Heart right ventricle (tissue), 16 donors: ENCODE measurements around the gene LRRC59. TPM values are rescaled to one million over a fixed set of nuclear protein-coding genes. Genes with fewer than 3 reads are reported as not detected.
"Not testable (repeated sequence)": the region's sequence is repeated elsewhere in the genome, so short reads cannot be mapped to it uniquely, and the experiment has no call there.

Experiments
- ATAC-seq, 8 donors: fragments of 200-7000 bp; cut with Tn5 transposase; one replicate each; pipeline ENCODE4 v1.9.1; 2020; ENCODE audit warnings: mild to moderate bottlenecking in 8 of 8, moderate library complexity in 8 of 8, moderate number of reproducible peaks in 1 of 8
- DNase-seq, 2 donors: peaks; one replicate each; pipeline ENCODE4 v3.0.0-alpha.2; 2020
- H3K27ac ChIP-seq, 10 donors: fragments of 200-600 bp; sonication (generic) in 2 of 10; one replicate each; pipeline versions ENCODE4 v1.5.0 to v1.8.0; 2020 to 2022; ENCODE audit warnings: mild to moderate bottlenecking in 3 of 10
- H3K27me3 ChIP-seq, 7 donors: fragments of 200-600 bp; one replicate each; pipeline ENCODE4 v1.8.0; 2021 to 2022; ENCODE audit warnings: mild to moderate bottlenecking in 2 of 7
- H3K36me3 ChIP-seq, 9 donors: fragments of 200-600 bp; sonication (generic) in 1 of 9; one replicate each; pipeline versions ENCODE4 v1.5.0 to v1.8.0; 2020 to 2022; ENCODE audit warnings: mild to moderate bottlenecking in 2 of 9
- H3K4me1 ChIP-seq, 9 donors: fragments of 200-600 bp; sonication (generic) in 1 of 9; one replicate each; pipeline versions ENCODE4 v1.5.0 to v1.8.0; 2020 to 2022; ENCODE audit warnings: mild to moderate bottlenecking in 4 of 9
- H3K4me3 ChIP-seq, 10 donors: fragments of 200-600 bp; sonication (generic) in 2 of 10; one replicate each; pipeline versions ENCODE4 v1.5.0 to v1.8.0; 2020 to 2022; ENCODE audit warnings: mild to moderate bottlenecking in 7 of 10, moderate library complexity in 2 of 10
- H3K9me3 ChIP-seq, 11 donors: fragments of 200-600 bp in 10 of 11; sonication (generic) in 2 of 11; one replicate each; pipeline versions ENCODE4 v1.5.0 to v1.8.0; 2013 to 2022; ENCODE audit warnings: mild to moderate bottlenecking in 2 of 11, control low read depth in 1 of 11, moderate library complexity in 1 of 11
- WGBS, 2 donors: extraction: QIAGEN DNeasy Blood & Tissue Kit; methylation state at CpG; one replicate each; pipeline ENCODE4 v1.1.7; 2013; ENCODE audit warnings: inconsistent platforms in 1 of 2; 5-methylcytosine and 5-hydroxymethylcytosine counted together
- intact Hi-C, 10 donors: fragments of 100-400 bp; cut with DNase I; formaldehyde crosslinking; loops; one replicate each; pipeline versions ENCODE4 v1.11.1 to v1.14.2; 2022
- polyA plus RNA-seq, 2 donors: library from polyadenylated mRNA; stranded (reverse); fragments of 200-250 nt; gene quantifications; one replicate each; pipeline ENCODE4 v1.2.3, GENCODE V29; 2013
- total RNA-seq, 10 donors: library from RNA; stranded (reverse); fragmentation: NEBNext Ultra II Directional in 3 of 10; extraction: Animal tissue kit (Norgen Biotek cat#: 25700) in 3 of 10; gene quantifications; one replicate each; pipeline versions ENCODE4 v1.2.1 to v1.2.4, GENCODE V29; 2021 to 2023
- TF ChIP-seq, protein P1 (sequence below), 9 donors: fragments of 200-600 bp; sonication (generic) in 2 of 9; IDR thresholded peaks; one replicate each; pipeline versions ENCODE4 v1.5.0 to v1.8.0; 2021 to 2022; ENCODE audit warnings: antibody characterized with exemption in 9 of 9, mild to moderate bottlenecking in 5 of 9, moderate library complexity in 1 of 9
- donor health status: Arrhythmogenic right ventricular cardiomyopathy.
- donor health status: ischemic (EF 13 %, LVEDD 7.1; RV severe dilation, severe dysfunction).
- donor health status: healthy with polysubstance abuse.
- donor health status: DM: no; HTN: yes; CAD: no.
- donor health status: DM: no; HTN: no; CAD: no.
- donor health status: ischemic (EF 25% LVEDD 6.9; RV normal size, moderate dysfunction).
- donor health status: ischemic (EF 25% LVEDD 5.7; RV mildly dilated, moderate dysfunction).
- donor health status: healthy.
- donor health status: DM: yes; HTN: yes; CAD: no.
- donor health status: Ischemic cardiomyopathy.
- donor health status: ischemic (EF 35%, LVEDD 5.7; RV mildly dilated, moderate dysfunction).
- donor health status: nonischemic (EF 11% LVEDD 7.7; RV severe dilation, severe dysfunction).
- donor health status: DM: yes; HTN: yes; CAD: no.
- donor health status: PGD.
- donor health status: ischemic (EF 29% LVEDD 5.4; RV normal size, mild dysfunction).
- donor health status: nonischemic (EF 23%, LVEDD 6.1; RV moderate dilation, normal function).

Gene LRRC59
- total and polyA plus RNA-seq, 12 donors: 11.4 to 83.1 (median 24.7) TPM

DNA sequence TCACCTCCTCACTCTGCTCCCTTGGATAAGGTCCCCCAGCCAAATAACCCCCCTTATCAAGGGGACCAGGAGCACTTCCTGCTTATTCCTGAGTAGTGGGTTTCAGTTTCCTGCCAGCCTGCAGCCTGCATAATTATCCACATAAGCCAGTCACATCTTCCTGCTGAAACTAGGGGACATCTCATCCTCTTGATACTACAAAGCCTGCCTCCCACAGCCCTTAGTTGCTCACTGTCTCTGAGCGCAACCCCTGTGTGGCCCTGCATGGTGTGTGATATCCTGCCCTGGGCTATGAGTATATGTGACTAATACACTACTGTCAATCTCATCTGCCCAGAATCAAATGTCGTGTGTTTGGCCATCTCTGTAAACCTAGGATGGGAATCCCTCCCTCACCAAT lies 59.4 kb downstream of the LRRC59 start:
- Histone ChIP-seq H3K36me3 (no peaks in the 10 kb centered on the region), H3K4me1 (no peaks in the 10 kb centered on the region), H3K27ac (no peak overlapping the region), H3K4me3 (no peak overlapping the region), H3K9me3 (peaks cover 0 to 19% (median 2%) of the 10 kb centered on the region in 11 donors), H3K27me3 (peaks cover 0 to 7% (median 0%) of the 10 kb centered on the region in 7 donors)
- 69 to 88% methylated on average over 2 of the region's 2 CpGs for WGBS, 2 donors
- intact Hi-C loops: no loop called here
- DNase-seq: no peak
- ATAC-seq: no peak
- TF ChIP-seq, protein P1, sequence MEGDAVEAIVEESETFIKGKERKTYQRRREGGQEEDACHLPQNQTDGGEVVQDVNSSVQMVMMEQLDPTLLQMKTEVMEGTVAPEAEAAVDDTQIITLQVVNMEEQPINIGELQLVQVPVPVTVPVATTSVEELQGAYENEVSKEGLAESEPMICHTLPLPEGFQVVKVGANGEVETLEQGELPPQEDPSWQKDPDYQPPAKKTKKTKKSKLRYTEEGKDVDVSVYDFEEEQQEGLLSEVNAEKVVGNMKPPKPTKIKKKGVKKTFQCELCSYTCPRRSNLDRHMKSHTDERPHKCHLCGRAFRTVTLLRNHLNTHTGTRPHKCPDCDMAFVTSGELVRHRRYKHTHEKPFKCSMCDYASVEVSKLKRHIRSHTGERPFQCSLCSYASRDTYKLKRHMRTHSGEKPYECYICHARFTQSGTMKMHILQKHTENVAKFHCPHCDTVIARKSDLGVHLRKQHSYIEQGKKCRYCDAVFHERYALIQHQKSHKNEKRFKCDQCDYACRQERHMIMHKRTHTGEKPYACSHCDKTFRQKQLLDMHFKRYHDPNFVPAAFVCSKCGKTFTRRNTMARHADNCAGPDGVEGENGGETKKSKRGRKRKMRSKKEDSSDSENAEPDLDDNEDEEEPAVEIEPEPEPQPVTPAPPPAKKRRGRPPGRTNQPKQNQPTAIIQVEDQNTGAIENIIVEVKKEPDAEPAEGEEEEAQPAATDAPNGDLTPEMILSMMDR (IDR thresholded peaks at IDR 0.05): no peak

DNA sequence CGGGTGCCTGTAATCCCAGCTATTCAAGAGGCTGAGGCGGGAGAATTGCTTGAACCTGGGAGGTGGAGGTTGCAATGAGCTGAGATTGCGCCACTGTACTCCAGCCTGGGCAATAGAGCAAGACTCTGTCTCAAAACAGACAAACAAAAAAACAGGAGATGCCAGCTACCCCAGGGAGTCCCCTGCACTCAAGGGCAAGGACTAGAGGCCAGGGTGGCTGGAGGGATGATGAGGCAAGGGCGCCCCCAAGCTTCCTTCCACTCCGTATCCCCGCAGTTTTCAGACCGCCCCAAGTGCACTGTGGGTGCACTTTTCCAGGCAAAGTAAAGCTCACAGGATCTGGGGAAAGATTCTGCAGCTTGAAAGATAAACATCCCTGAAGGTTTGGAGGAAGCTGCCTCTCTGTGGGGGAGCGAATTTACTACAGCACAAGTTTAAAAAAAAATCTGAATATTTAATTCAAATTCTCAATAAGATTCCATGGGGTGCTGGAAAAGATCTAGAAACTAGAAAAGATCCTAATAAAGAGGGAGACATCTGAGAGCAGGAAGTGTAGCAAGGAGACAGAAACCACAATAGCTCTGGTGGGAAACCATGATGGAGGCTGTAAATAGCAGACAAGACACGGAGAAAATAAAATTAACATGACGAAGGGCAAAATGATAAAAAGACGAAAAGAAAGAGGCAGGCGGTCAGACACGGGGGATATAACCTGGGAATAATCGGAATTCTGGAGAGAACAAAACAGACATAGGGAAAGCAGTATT lies 63.8 kb downstream of the LRRC59 start:
- WGBS, 2 donors: 61 to 71% methylated on average over 14 of the region's 14 CpGs
- H3K9me3 ChIP-seq, H3K4me3 ChIP-seq, H3K36me3 ChIP-seq, H3K4me1 ChIP-seq, H3K27ac ChIP-seq, DNase-seq, intact Hi-C loops, H3K27me3 ChIP-seq, ATAC-seq: not testable (repeated sequence)

DNA sequence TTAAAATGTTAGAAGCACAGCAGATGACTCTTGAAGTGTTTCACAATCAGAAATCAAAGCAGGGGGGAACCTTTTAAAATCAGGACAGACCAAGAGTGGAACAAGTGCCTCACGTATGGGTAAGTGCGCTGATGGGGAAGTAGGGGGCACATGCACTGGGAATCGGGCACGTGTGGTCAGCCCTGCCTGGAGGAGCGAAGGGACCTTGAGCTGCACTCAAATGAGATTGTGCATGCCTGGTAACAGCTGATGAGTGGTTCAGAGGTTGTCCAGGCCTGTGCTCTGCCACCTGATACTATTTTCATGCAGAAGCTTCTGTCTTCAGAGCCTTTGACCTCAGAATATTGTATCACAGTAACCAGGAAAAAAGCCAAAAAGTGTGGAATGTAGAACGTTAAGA lies 65.1 kb downstream of the LRRC59 start:
- intact Hi-C loops: no loop called here
- 34 to 40% methylated on average over 6 of the region's 6 CpGs for WGBS, 2 donors
- Histone ChIP-seq H3K36me3 (no peaks in the 10 kb centered on the region), H3K27ac (no peak overlapping the region), H3K27me3 (peaks cover 0 to 7% (median 0%) of the 10 kb centered on the region in 7 donors), H3K4me1 (peaks cover 0 to 5% (median 0%) of the 10 kb centered on the region in 9 donors), H3K4me3 (no peak overlapping the region), H3K9me3 (no peaks in the 10 kb centered on the region)
- ATAC-seq (peak in 6 of 8 donors; percentile 33 to 86 (median 76)), DNase-seq (no peak)
- TF ChIP-seq, protein P1 (IDR thresholded peaks at IDR 0.05): no peak

Other genes starting within 250 kb of the LRRC59 start
- gene PPP1R9B, start 246.8 kb downstream of the LRRC59 start, total RNA-seq: 10 to 100 TPM; 17.3 to 45.4 (median 26.9) TPM
- 10 to 100 TPM; 22.4 to 42.7 TPM for gene PPP1R9B, start 246.8 kb downstream of the LRRC59 start, polyA plus RNA-seq
- 100 to 1,000 TPM; 136 to 204 (median 158) TPM for gene SGCA, start 231.5 kb downstream of the LRRC59 start, total RNA-seq
- 100 to 1,000 TPM; 137 to 314 TPM for gene SGCA, start 231.5 kb downstream of the LRRC59 start, polyA plus RNA-seq
- gene COL1A1, start 195.9 kb downstream of the LRRC59 start, total RNA-seq: 100 to 1,000 TPM in 1 of 10 donors, 10 to 100 TPM in 9; 31.7 to 455 (median 45.9) TPM
- 10 to 100 TPM; 30.2 to 81.5 TPM for gene COL1A1, start 195.9 kb downstream of the LRRC59 start, polyA plus RNA-seq
- gene TMEM92, start 123.1 kb downstream of the LRRC59 start, total RNA-seq: not detected
- under 1 TPM in 1 of 2 donors, not detected in 1; 0.04 TPM for gene TMEM92, start 123.1 kb downstream of the LRRC59 start, polyA plus RNA-seq
- gene XYLT2, start 51.4 kb downstream of the LRRC59 start, total RNA-seq: 10 to 100 TPM; 11.2 to 17.1 (median 11.9) TPM
- 10 to 100 TPM in 1 of 2 donors, 1 to 10 TPM in 1; 8.1 to 14.6 TPM for gene XYLT2, start 51.4 kb downstream of the LRRC59 start, polyA plus RNA-seq
- 10 to 100 TPM; 54.8 to 90.0 (median 63.0) TPM for gene MRPL27, start 24.3 kb downstream of the LRRC59 start, total RNA-seq
- 100 to 1,000 TPM; 241 to 253 TPM for gene MRPL27, start 24.3 kb downstream of the LRRC59 start, polyA plus RNA-seq
- gene EME1, start 24.3 kb downstream of the LRRC59 start, total RNA-seq: 1 to 10 TPM in 2 of 10 donors, under 1 TPM in 8; 0.25 to 1.8 (median 0.67) TPM
- gene EME1, start 24.3 kb downstream of the LRRC59 start, polyA plus RNA-seq: under 1 TPM; 0.20 to 0.51 TPM
- gene ACSF2, start 28.7 kb upstream of the LRRC59 start, total RNA-seq: 10 to 100 TPM in 9 of 10 donors, 1 to 10 TPM in 1; 9.9 to 45.0 (median 19.7) TPM
- 10 to 100 TPM in 1 of 2 donors, 1 to 10 TPM in 1; 7.9 to 26.9 TPM for gene ACSF2, start 28.7 kb upstream of the LRRC59 start, polyA plus RNA-seq
- gene CHAD, start 71.4 kb upstream of the LRRC59 start, total RNA-seq: under 1 TPM in 3 of 10 donors, not detected in 7; 0.13 to 0.74 (median 0.20) TPM
- gene CHAD, start 71.4 kb upstream of the LRRC59 start, polyA plus RNA-seq: under 1 TPM in 1 of 2 donors, not detected in 1; 0.44 TPM
- 10 to 100 TPM; 36.2 to 52.3 (median 45.5) TPM for gene RSAD1, start 81.3 kb upstream of the LRRC59 start, total RNA-seq
- 10 to 100 TPM; 31.8 to 47.9 TPM for gene RSAD1, start 81.3 kb upstream of the LRRC59 start, polyA plus RNA-seq
- gene MYCBPAP, start 110.9 kb upstream of the LRRC59 start, total RNA-seq: 1 to 10 TPM in 4 of 10 donors, under 1 TPM in 6; 0.19 to 1.6 (median 0.59) TPM
- gene MYCBPAP, start 110.9 kb upstream of the LRRC59 start, polyA plus RNA-seq: under 1 TPM; 0.17 to 0.80 TPM
- gene EPN3, start 135.2 kb upstream of the LRRC59 start, total RNA-seq: 10 to 100 TPM in 5 of 10 donors, 1 to 10 TPM in 5; 5.2 to 21.5 (median 10.1) TPM
- gene EPN3, start 135.2 kb upstream of the LRRC59 start, polyA plus RNA-seq: 10 to 100 TPM in 1 of 2 donors, 1 to 10 TPM in 1; 3.0 to 18.9 TPM
- 10 to 100 TPM; 18.5 to 80.6 (median 63.3) TPM for gene SPATA20, start 149.7 kb upstream of the LRRC59 start, total RNA-seq
- 10 to 100 TPM; 12.6 to 88.4 TPM for gene SPATA20, start 149.7 kb upstream of the LRRC59 start, polyA plus RNA-seq
- gene CACNA1G, start 163.2 kb upstream of the LRRC59 start, total RNA-seq: under 1 TPM; 0.14 to 0.46 (median 0.27) TPM
- under 1 TPM; 0.04 to 0.22 TPM for gene CACNA1G, start 163.2 kb upstream of the LRRC59 start, polyA plus RNA-seq
- gene ABCC3, start 237.4 kb upstream of the LRRC59 start, total RNA-seq: 1 to 10 TPM in 6 of 10 donors, under 1 TPM in 3, not detected in 1; 0.23 to 5.7 (median 1.1) TPM
- 1 to 10 TPM in 1 of 2 donors, under 1 TPM in 1; 0.41 to 2.0 TPM for gene ABCC3, start 237.4 kb upstream of the LRRC59 start, polyA plus RNA-seq